Measurements from ENCODE around the gene EFNA5. TPM values are rescaled to one million over a fixed set of nuclear protein-coding genes. Genes with fewer than 3 reads are reported as not detected.

EFNA5 gene
- polyA plus RNA-seq, 1 of the 3 experiments (the other 2 are of a cell fraction), result 0.81 TPM

DNA sequence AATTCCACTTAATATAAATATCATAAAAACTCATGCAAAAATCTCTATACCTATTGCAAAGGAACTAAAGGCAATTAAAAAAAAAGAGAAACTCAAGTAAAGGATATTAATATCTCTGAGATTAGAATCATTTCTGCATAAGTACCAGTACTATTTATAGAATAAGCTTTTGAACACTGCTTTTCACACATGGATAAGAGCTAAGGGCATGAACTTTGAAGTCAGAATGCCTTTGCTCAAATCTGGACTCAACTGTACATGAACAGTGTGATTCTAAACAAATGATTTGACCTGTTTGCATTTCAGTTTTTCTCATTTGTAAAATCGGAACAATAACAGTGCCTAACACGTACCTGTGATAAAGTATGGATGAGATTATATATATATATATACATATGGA lies 255.9 kb downstream of the EFNA5 start (continued):
- no peak for TF ChIP-seq IRF3 (IDR thresholded peaks at IDR 0.05; ENCODE audit: low read depth, low read length)
- no peak for TF ChIP-seq EP300 (IDR thresholded peaks at IDR 0.05; ENCODE audit: borderline replicate concordance in 1 of 2, low read depth in 1 of 2, low read length in 1 of 2)

DNA sequence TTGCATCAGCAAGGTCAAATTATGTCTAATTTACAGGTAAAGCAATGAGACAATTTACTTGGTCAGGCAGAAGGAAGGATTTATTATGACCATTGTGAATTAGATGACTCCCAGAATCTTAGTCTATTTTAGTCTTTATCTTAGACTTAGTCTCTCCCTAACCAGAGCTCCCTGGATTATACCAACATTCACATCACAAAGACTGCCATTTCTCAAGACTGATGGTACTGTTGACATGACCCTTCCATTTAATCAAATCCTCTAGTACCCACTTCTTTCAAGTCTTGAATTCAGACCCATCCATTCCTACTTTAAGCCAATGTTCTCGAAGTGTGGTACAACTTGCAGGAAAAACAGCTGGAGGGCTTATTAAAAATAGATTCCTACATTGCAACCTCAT lies 257.0 kb downstream of the EFNA5 start:
- WGBS (ENCODE audit: low lambda C conversion rate), result 90% methylated on average over 1 of the region's 1 CpG
- TF ChIP-seq TAF1 (IDR thresholded peaks at IDR 0.05; ENCODE audit: borderline replicate concordance, low read depth, low read length) (no peak), FOXJ3 (CRISPR knock-in tag; IDR thresholded peaks at IDR 0.05) (no peak), POLR2AphosphoS5 (IDR thresholded peaks at IDR 0.05; ENCODE audit: low read depth, low read length) (no peak), NRF1 (IDR thresholded peaks at IDR 0.05; ENCODE audit: low read depth, low read length) (no peak), TEAD4 (IDR thresholded peaks at IDR 0.05; ENCODE audit: borderline replicate concordance, insufficient read depth) (no peak), ELF1 (IDR thresholded peaks at IDR 0.05) (no peak), GATA2 (CRISPR knock-in tag; IDR thresholded peaks at IDR 0.05) (no peak), TCF12 (IDR thresholded peaks at IDR 0.05) (no peak), MAX (IDR thresholded peaks at IDR 0.05; ENCODE audit: low read depth) (no peak), PBX3 (IDR thresholded peaks at IDR 0.05) (no peak), RXRA (IDR thresholded peaks at IDR 0.05; ENCODE audit: borderline replicate concordance, low read depth) (no peak), MEF2A (IDR thresholded peaks at IDR 0.05; ENCODE audit: borderline replicate concordance, low read depth) (no peak), JUND (IDR thresholded peaks at IDR 0.05) (no peak), NFIC (IDR thresholded peaks at IDR 0.05; ENCODE audit: borderline replicate concordance) (no peak), EP300 (IDR thresholded peaks at IDR 0.05; ENCODE audit: borderline replicate concordance in 1 of 2, low read depth in 1 of 2, low read length in 1 of 2) (no peak), REST (IDR thresholded peaks at IDR 0.05; ENCODE audit: low read depth, low read length) (no peak), FOXM1 (IDR thresholded peaks at IDR 0.05; ENCODE audit: low read depth) (no peak), USF2 (IDR thresholded peaks at IDR 0.05; ENCODE audit: borderline replicate concordance, low read depth, low read length) (no peak), IRF3 (IDR thresholded peaks at IDR 0.05; ENCODE audit: low read depth, low read length) (no peak)
- TF ChIP-seq, protein P1, sequence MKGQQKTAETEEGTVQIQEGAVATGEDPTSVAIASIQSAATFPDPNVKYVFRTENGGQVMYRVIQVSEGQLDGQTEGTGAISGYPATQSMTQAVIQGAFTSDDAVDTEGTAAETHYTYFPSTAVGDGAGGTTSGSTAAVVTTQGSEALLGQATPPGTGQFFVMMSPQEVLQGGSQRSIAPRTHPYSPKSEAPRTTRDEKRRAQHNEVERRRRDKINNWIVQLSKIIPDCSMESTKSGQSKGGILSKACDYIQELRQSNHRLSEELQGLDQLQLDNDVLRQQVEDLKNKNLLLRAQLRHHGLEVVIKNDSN (IDR thresholded peaks at IDR 0.05; ENCODE audit: borderline replicate concordance, low read depth), result no peak

More for the DNA sequence above, 257.0 kb downstream of the EFNA5 start:
- no peaks in the 10 kb centered on the region for H3K79me2 ChIP-seq (ENCODE audit: insufficient read depth)
- H3F3A ChIP-seq (replicated peaks; ENCODE audit: insufficient read depth), result no peaks in the 10 kb centered on the region
- H3K4me1 ChIP-seq (ENCODE audit: control insufficient read depth in 1 of 2, insufficient read depth in 2 of 2, low read depth in 1 of 2, low read length in 1 of 2), result no peaks in the 10 kb centered on the region; a peak in 2 of 4 replicates
- ChIA-PET CTCF (interaction anchor here (1.1 to 2.4 kb wide), 2 partner anchors 10 to 41 kb away, joined by 3 to 7 read pairs; no protein-coding TSS in a partner anchor), POLR2A (no interaction called here)
- no peak overlapping the region for H3K4me2 ChIP-seq
- H3K4me3 ChIP-seq (ENCODE audit: low read depth in 2 of 2, low read length in 1 of 2), result no peak overlapping the region
- H3K27me3 ChIP-seq (ENCODE audit: insufficient read depth), result no peaks in the 10 kb centered on the region
- no peaks in the 10 kb centered on the region for H3K9me3 ChIP-seq
- H3K36me3 ChIP-seq (replicated peaks in 1 of 2; ENCODE audit: control insufficient read depth in 1 of 2, insufficient read depth in 2 of 2, low read length in 1 of 2), result no peaks in the 10 kb centered on the region
- no peaks in the 10 kb centered on the region for H3K9me2 ChIP-seq
- no peak for DNase-seq
- no peaks in the 10 kb centered on the region for H4K20me1 ChIP-seq (ENCODE audit: insufficient read depth)
- H2AFZ ChIP-seq (ENCODE audit: low read depth), result no peak overlapping the region
- H3K27ac ChIP-seq (ENCODE audit: low read depth in 2 of 2, low read length in 1 of 2), result no peak overlapping the region
- H3K9ac ChIP-seq, result no peak overlapping the region

All from SK-N-SH (cell line).